HG03097 (cell line): ENCODE results near the gene ASCL2.

Experiments used
- ATAC-seq: cut with Tn5 transposase; IDR thresholded peaks from one replicate; pipeline ENCODE4 v1.9.1; 2021; ENCODE audit not compliant: unreplicated experiment, low FRiP score

The ASCL2 gene

GRCh38 chr11:2275334-2276279, 5.2 kb upstream of the ASCL2 start:
- ATAC-seq: no peak

- ATAC-seq: no peak
These were observed 3.4 kb upstream of the ASCL2 start for GRCh38 chr11:2273771-2274170.

GRCh38 chr11:2273311-2273710, 2.9 kb upstream of the ASCL2 start:
- no peak for ATAC-seq

- no peak for ATAC-seq
These were observed 2.5 kb upstream of the ASCL2 start for GRCh38 chr11:2272946-2273280.

- no peak for ATAC-seq
These were observed 2.0 kb upstream of the ASCL2 start for GRCh38 chr11:2272228-2272945.

GRCh38 chr11:2271327-2272227, 1.2 kb upstream of the ASCL2 start:
- ATAC-seq: no peak

- no peak for ATAC-seq
These were observed 614 bp upstream of the ASCL2 start for GRCh38 chr11:2271077-2271326.

- ATAC-seq: no peak
These were observed 627 bp downstream of the ASCL2 start for GRCh38 chr11:2269601-2270321.

- ATAC-seq: no peak
These were observed 1.4 kb downstream of the ASCL2 start for GRCh38 chr11:2268729-2269600.

GRCh38 chr11:2267851-2268728, 2.3 kb downstream of the ASCL2 start:
- no peak for ATAC-seq

- no peak for ATAC-seq
These were observed 3.0 kb downstream of the ASCL2 start for GRCh38 chr11:2267306-2267850.

- no peak for ATAC-seq
These were observed 3.6 kb downstream of the ASCL2 start for GRCh38 chr11:2266586-2267305.

GRCh38 chr11:2265854-2266585, 4.4 kb downstream of the ASCL2 start:
- no peak for ATAC-seq

- peak; percentile 70 for ATAC-seq
These were observed 5.0 kb downstream of the ASCL2 start for GRCh38 chr11:2265396-2265795.

- no peak for ATAC-seq
These were observed 5.9 kb downstream of the ASCL2 start for GRCh38 chr11:2264366-2265053.

GRCh38 chr11:2263724-2264360, 6.5 kb downstream of the ASCL2 start:
- ATAC-seq: no peak
